ENCODE data around the gene ATP1B1.

Gene ATP1B1

DNA sequence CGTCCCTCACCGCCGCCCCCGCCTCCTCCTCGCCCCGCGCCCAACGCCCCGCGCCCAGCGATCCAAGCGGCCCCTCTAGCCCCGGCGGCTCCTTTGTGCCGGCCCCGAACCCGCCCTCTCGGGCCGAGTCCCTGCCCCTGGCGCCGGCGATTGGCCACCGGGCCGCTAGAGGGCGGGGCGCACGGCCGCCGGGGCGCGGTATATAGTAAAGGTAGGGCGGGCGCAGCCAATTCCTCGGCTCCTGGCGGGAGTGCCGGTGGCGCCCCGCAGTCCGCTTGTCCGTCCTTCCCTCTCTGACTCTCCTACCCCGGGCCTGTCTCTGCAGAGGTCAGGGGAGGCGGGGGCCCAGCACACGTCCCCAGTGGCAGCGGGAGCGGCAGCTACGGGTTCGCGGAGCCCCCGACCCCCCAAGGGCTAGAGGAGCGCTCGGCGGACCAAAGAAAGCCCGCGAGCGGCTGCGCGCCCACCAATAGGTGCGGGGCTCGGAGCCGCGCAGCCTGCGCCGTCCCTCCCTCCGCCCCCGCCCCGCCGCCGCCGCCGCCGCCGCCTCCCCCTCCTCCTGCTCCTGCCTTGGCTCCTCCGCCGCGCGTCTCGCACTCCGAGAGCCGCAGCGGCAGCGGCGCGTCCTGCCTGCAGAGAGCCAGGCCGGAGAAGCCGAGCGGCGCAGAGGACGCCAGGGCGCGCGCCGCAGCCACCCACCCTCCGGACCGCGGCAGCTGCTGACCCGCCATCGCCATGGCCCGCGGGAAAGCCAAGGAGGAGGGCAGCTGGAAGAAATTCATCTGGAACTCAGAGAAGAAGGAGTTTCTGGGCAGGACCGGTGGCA is at the start of gene ATP1B1:
Gene ATP1B1 (plus strand): TSS at position 596 of the 826 bp plus-strand sequence. CDS start 140 bp downstream, at position 736.
- peak; percentile 67 for DNase-seq

DNA sequence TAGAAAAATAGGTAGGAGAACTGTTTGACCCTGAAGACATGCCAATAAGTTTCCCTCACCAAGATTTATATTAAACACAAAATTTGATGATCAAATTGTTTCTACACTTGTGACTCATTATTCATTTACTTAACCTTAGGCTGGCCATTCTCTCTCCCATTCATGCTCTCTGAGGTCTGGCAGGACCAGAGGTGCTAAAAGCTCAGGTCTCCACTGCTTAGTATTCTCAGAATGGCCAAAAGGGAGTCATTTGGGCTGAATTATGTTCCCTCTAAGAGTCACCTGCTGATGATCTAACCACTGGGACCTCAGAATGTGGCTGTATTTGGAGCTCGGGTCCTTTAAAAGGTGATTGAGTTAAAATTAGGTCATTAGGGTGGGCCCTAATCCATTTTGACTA is 47.1 kb upstream of the ATP1B1 start:
- no peak for DNase-seq

DNA sequence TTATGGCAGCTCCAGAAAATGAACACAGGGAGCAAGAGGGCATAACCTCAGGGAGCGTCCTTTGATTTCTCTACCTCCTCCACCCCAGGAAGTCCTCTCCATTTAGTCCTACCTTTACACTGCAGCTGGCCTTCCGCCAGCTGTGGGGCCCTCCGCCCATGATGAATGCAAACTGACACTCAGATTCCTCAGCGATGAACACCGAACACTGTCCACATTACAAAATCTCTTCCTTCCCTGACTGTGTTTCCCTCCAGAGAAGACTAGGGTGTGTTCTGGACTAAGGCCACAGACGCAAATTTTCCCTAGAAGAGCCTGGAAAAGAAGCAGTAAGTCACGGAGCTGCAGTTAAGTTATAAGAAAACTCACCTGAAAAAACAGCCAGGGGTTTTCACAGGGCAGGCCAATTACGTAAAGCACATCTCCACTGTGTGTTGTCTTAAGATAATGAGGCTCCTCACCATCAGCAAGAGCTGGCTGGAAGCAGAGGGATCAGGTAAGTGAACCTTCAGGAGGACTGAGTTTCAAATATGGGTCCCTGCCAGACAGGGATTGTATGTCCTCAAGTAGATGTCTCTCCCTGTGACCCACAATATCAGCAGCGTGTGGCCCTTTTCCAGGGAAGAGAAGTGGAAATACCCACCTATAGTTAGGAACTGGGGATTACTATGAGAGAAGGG is 46.3 kb upstream of the ATP1B1 start:
- DNase-seq: no peak

DNA sequence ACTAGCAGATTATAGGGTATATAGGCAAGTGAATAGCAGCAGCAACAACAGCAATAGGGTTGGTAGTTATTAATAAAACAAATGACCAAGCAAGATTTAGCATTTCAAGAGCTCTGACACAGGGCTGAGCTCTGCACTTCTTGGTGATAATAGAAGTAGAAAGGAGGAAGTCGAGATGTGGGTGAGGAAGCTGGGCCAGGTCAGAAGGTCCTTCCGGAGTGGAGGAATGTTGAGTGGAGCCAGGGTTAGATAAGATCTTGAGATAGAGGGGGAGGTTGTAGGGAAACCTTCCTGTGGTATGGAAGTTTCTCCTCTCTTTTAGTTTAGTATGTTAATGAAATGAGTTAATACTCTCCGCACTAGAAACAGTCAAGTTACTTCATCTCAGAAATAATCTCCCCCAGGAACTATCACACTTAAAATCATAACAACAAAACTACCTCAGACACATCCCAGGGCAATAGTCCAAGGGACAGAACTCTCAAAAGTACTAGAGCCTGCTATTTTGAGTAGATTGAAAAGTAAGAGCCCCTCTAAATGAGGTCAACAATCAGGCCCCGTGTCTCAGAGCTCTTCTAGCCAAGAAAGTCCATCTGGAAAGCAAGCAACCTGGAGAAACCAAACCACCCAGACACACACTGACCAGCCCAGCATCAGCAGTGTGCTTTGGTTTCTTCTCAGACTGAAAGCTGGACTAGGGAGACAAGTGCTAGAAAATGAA is 45.4 kb upstream of the ATP1B1 start:
- no peak for DNase-seq

DNA sequence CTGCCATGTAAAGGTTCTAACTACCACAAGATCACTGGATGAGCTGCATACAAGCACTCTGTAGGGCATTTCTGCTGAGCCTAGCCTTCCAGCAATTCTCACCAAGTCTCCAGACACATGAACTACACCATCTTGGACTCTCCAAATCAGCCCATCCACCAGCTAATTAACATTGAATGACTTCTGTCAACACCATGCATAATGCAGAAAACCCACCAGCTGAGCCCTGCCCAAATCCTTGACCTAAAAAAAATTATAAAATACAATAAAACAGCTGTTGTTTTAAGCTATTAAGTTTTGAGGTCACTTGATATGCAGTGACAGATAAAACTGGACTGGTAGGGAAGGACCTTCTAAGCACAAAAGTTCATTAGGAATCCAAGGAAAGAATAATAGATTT is 44.3 kb upstream of the ATP1B1 start:
- no peak for DNase-seq

DNA sequence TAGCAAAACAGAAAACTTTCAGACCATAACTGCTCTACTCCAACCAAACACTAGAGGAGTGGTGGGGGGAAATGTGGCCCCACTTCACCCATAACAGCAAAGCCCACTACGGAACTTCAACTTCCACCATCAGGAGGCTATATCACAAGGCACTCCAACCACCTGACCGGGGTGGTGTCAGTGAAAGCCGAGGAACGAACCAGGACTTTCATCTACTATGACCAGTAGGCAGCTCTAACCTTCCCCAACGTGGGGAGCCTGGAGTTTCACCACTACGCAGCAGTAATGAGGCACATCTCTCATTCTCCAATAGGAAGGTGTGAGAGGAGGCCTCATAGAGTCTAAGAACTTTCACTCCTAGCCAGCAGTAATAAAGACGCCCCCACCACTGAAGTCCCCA is 42.4 kb upstream of the ATP1B1 start:
- DNase-seq: no peak

DNA sequence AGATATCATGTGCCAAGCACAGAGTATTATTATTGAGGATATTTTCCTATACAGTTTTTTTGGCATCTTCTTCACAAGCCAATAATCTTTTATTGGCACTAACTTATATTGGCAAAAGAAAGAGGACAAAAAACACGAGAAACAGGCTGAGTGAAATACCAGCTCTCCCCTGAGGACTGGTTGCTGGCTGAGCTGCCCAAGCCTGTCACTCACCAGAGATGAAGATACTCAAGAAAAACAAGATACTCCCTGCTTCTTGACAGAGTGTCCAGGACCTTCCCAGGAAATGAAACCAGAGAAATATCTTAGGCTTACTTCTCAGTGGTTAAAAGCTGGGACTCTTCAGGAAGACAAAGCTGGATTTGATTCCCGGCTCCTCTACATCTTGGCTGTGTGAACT is 35.9 kb upstream of the ATP1B1 start:
- no peak for DNase-seq

DNA sequence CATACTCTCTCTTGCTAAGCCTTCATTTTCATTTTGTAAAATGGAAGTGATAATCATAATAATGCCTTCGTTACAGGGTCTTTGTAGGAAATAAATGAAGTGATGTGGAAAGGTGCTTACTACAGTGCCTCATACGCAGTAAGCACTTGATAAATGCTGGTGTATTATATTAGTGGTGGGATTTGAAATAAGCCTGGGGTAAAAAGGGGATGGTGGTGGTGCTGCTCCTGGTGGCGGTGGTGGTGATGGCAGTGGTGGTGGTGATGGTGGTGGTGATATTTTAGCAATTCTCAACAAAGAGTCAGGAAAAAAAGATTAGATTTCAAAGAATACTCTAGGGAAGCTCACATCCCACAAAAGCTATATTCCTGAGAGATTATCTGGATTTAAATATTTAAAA is 35.5 kb upstream of the ATP1B1 start:
- DNase-seq: no peak

DNA sequence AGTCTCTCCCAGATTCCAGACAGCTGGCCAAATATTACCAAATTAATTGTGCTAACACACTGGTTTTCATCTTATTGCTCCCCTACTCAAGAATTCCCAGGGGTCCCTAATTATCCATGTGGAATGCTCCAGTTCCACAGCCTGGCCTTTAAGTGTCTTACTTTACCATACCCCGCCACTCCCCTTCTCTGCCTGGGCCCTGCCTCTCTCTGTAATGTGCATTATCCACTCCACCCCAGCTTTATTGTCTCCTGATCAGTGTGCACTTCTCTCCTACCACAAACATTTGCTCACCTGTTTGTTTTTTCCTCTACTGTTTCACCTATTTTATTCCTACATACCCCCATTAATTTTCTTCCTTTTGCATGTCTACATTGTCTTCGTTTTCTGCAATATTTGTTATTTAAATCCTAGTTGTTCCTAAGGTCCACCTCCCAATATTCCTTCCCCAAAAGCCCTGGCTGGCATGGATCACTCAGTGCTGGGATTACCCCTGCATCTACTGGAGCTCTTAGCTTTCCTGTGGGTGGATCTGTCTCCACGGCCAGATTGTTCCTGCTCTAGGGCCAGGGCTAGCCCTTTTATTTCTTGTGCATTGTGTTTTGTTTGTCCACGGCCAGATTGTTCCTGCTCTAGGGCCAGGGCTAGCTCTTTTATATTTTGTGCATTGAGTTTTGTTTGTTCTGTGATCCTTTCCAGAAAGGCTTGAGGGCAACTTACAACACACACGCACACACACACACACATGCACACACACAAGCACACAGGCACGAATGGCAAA is 33.4 kb upstream of the ATP1B1 start:
- no peak for DNase-seq

DNA sequence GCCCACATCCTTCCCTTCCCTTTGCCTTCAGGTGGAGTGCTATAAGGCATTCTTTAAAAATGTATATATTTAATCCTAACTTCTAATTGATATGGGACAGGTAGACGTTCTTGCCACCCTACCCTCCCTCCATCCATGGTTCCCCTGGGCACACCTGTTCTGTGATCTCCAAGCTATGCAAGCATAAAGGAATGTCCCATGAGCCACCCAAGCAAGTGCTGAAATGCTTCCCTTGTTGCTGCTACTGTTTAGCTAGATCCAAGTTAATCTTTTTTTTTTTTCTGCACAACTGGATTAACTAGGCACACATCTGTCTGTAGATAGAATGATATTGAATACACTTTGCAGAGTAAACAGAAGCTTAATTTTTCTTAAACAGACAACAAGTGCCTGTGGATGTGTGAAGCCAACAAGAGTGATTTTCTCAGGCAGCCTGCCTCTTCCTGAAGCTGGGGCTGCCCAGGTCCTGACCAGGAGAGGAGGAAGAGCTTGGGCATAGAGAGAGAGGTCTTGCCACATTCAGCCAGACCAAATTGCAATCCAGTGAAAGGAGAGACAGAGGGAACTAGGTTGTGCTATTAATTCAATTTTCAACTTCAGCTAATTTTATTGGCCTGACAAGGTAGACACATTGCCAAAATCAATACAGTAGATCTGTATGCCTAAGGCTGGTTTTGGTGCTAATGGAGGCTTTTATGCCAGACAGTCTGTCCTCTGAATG is 28.2 kb upstream of the ATP1B1 start:
- no peak for DNase-seq

DNA sequence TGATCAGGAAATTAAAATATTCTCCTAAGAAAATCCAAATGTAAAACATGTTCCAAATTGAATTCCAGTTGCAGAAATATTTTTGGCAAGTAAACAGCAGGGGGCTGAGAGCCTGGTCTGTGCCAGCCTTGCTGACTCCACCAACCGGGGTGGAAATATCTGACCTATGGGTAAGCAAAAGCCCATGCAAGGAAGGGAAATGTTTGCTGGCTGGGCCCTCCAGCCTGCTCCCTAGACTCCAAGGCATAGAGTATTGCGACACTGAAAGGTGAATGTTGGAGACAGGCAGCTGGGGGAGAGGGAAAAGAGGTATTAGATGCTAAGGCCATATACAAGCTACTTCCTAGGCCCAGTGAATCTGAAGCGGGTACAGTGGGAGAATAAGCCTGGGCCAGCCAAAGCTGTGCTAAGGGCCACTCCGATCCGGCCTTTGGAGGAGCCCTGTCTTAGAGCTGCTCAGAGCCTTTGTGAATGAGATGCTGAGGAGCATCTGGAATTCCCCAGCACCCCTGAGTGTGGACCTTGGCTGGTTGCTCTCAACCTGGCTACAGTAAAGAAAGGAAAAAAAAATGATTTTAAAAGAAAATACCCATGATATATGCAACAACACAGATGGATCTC is 24.9 kb upstream of the ATP1B1 start:
- DNase-seq: no peak

DNA sequence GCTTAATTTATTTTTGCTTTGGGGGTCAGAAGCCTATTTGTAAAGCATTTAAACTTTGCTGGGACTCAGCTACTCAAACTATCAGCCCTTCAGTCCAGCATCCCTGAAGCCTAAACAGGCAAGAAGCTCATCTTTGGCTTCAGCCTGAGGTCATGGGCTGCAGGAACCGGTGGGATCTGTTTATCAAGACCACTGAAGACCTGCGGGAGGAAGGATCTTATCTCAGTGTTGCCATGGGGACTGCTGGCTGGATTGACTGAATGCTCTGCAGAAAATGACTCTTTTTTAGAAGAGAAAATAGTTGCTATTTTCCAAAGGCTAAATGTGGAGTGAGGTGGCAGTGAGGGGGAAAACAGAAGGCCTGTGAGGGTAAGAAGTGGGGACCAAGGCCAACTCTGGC is 20.6 kb upstream of the ATP1B1 start:
- DNase-seq: no peak

DNA sequence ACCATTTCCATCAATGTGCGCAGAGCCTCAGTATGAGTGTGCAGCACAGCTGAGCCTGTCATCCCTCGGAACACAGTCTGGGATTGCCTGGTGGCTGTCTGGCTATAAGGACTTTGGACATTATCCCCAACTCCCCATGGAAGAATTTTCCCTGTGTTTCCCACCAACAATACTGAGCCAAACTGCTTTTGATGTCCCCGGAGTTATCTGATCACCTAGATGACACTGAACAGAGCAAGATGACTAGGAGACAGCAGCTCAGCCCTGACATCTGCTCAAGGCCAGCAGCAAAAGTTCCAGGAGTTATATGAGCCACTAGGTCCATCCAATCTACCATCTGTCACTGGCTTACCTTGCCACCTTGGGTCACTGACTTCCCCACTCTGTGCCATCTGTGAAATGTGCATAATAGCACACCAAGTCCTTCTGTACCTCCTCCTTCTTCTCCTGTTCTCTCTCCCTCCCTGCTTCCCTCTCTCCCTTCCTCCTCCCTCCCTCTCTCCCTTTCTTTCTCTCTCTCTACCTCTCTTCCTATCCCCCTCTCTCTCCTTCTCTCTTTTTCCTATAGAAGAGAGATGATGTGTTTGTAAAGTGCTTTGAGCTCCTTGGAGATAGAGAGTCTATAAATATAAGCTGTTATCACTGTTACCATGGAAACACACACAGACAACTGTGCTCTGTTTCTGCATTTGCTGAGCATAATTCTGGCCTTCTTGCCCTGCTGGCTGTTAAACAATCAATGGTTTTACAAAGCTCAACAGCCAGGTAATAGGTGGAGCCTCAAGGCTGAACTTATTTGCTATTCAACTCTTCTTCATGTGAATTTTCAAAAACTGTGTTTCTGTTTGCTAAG is 19.7 kb upstream of the ATP1B1 start:
- DNase-seq: no peak

DNA sequence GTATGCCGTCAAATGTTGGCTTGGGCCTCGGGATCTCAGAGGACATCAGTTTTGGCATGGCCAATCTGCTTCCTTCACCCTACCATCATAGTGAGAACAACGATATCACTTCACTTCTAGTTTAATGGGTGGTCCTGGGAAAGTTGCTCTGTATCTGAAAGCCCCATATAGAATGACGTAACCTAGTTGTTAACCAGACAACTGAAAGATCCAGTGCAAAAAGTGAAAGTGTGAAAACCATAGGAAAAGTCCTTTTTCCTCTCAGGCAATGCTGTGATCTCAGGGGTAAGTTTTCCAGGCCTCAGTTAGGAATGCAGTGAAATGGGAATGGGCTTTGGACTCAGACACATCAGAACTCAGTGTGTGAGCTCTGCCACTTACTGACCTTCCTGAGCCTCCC is 18.6 kb upstream of the ATP1B1 start:
- no peak for DNase-seq

DNA sequence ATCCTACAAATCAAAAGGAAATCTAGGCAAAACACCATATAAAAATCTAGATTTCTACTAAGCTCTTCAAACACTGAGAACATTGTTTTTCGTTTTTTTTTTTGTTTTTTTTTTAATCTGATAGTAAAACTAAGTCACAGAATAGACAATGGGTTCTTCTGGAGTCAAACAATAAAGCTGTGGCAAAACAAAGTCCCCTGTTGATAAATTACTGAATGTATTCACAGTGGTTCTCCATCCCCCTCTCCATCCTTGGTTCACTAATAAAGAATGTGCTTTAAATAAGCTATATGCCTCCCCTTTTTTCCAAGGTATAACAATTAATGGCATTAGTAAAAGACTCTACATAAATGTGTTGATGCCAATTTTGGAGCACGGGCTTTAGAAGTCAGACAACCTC is 16.7 kb upstream of the ATP1B1 start:
- no peak for DNase-seq

DNA sequence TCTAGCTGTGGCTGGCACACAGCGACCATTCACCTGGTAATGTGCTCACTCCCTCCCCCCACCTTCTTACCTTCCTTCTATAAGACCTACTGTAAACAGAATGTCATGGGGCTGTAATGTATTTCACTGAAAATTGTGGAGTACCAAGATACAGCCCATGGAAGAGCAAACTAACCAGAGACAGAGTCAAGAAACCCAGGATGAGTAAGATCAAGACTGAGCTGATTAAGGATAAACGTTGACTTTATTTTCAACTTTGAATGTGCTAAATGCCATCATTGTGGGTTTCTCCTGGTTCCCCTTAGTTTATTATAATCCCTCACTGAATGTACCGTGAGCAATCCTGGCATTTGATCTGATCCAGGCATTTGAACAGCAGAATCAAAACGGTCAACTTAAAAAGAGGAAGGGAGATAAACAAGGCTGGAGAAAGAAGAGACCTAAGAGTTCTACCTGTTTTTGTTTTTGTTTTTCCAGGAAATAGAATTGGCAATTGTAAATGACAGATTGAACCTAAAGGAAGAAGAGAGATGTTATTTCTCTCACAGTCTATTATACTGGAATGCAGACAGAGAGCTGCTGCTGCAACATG is 16.1 kb upstream of the ATP1B1 start:
- no peak for DNase-seq

DNA sequence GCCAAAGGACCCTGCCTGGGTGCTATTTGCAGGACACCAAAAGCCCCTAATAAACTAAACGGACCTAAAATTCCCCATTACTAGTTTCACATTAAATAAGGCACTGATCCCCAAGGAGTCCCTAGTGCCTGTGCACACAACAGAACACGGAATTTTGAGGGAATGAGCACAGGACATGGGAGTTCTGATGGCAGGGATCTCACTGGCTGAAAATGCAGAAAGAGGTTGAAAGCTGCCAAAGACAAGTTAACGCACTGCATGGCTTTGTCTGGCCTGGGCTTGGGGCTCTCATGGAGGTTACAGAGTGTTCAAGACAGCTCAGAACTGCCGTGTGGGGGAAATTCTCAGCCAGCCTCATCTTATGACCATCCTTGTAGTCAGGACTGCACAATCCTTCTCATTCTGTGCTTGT is 15.6 kb upstream of the ATP1B1 start:
- DNase-seq: no peak

DNA sequence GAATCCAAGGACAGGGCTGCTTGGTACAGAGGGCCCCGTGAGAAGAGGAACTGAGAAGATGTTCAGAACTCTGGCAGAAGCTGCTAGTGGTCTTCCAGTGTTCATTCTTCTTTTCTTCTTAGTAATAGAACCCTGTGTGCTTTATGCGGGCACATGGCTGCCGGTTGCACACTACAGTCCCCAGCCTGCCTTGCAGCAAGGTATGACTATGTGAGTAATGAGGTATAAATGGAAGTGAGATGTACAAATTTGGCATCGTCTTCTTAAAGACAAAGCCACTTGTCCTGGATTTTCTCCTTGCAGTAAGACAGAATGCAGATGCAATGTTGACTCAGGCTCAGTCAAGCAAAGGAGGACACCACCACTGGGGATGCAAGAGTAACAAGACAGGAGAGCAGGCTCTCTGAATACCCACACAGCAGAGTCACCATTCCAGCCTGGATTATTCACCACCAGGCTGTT is 15.0 kb upstream of the ATP1B1 start:
- DNase-seq: no peak

DNA sequence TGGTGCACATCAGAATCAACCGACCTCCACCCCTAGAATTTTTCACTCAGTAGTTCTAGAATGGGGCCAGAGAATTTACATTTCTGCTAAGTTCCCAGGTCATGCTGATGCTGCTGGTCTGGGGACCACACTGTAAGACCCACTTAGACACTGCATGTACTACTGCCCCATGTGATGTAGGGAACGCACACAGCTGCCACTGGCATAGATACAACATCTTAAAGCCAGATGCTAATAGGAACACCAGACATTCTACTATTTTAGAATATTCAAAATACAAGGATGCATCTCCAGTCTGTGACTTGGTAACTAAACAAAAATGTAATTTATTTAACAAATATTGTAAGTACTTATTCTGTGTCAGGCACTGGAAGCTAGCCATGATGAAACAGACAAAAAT is 14.1 kb upstream of the ATP1B1 start:
- no peak for DNase-seq

DNA sequence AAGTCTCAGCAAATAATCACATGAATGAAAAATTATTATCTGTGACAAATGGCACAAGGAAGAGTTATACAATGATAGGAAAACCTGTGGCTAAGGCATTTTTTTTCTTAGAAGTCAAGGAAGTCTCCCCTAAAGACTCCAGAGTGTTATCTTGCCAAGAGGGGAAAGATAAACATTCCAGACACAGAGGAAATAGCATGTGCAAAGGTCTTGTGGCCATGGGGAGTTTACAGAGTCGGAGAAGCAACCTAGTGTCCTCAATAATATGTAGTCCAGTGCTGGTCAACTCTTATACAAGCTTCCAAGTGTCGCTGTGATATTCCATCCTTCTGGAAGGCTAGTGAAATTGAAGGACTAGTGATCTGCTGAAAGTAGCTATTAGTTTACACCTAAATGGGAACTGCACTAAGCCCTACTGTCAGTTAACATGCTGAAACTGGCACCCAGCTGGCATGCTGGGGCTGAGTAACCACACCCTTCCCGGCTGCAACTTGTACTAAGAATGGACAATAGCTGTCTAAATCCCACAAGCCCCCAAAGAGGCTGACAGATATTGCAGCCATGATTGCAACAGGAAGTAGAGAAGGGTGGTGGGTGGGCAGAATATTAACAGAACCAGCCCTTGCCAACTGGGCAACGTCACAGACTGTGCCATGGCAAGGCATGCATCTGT is 11.5 kb upstream of the ATP1B1 start:
- no peak for DNase-seq

Measured in amniotic stem cell (primary cell).